H9 (cell line): Measurements from ENCODE around the gene ZNF385B. TPM values are rescaled to one million over a fixed set of nuclear protein-coding genes. Genes with fewer than 3 reads are reported as not detected.

Source experiments
- DNase-seq: peaks from one replicate; pipeline ENCODE4 v3.0.0-alpha.2; 2017
- H2AFZ ChIP-seq: one replicate; pipeline ENCODE4 v1.6.1; 2013; ENCODE audit warnings: mild to moderate bottlenecking, low read length, control low read depth, moderate library complexity
- H2AK5ac ChIP-seq: 2 replicates; pipeline ENCODE4 v1.6.1; 2013; ENCODE audit warnings: low read length, control low read depth, mixed read lengths; ENCODE audit not compliant: insufficient read length
- H2BK120ac ChIP-seq: one replicate; pipeline ENCODE4 v1.6.1; 2013; ENCODE audit warnings: low read depth, mild to moderate bottlenecking, low read length, control low read depth, inconsistent platforms; ENCODE audit not compliant: poor library complexity, severe bottlenecking
- H2BK12ac ChIP-seq: 2 replicates; pipeline ENCODE4 v1.6.1; 2013; ENCODE audit warnings: low read length, control low read depth, mixed read lengths, low read depth; ENCODE audit not compliant: insufficient read length
- H2BK15ac ChIP-seq: 2 replicates; pipeline ENCODE4 v1.6.1; 2013; ENCODE audit warnings: low read depth, low read length, control low read depth
- H2BK20ac ChIP-seq: one replicate; pipeline ENCODE4 v1.6.1; 2013; ENCODE audit warnings: low read depth, mild to moderate bottlenecking, low read length, control low read depth, inconsistent platforms; ENCODE audit not compliant: poor library complexity, severe bottlenecking
- H2BK5ac ChIP-seq: 2 replicates; pipeline ENCODE4 v1.6.1; 2013; ENCODE audit warnings: low read length, control low read depth, mixed read lengths; ENCODE audit not compliant: insufficient read length
- H3K14ac ChIP-seq: 2 replicates; pipeline ENCODE4 v1.6.1; 2013; ENCODE audit warnings: low read length, control low read depth; ENCODE audit not compliant: insufficient read depth
- H3K18ac ChIP-seq: 2 replicates; pipeline ENCODE4 v1.6.1; 2013; ENCODE audit warnings: low read depth, mild to moderate bottlenecking, mixed read lengths, low read length, control low read depth; ENCODE audit not compliant: insufficient read length
- H3K23ac ChIP-seq: 2 replicates; pipeline ENCODE4 v1.6.1; 2013; ENCODE audit warnings: low read length, control low read depth, mixed read lengths, low read depth; ENCODE audit not compliant: insufficient read length
- H3K23me2 ChIP-seq: 2 replicates; pipeline ENCODE4 v1.6.1; 2013; ENCODE audit warnings: low read depth, mild to moderate bottlenecking, mixed read lengths, low read length, control low read depth; ENCODE audit not compliant: insufficient read length, poor library complexity, severe bottlenecking
- H3K27ac ChIP-seq: 2 replicates; pipeline ENCODE4 v1.5.1; 2013; ENCODE audit warnings: low read length, control low read depth, mixed read lengths, low read depth; ENCODE audit not compliant: insufficient read length
- H3K27me3 ChIP-seq: 2 replicates; pipeline ENCODE4 v1.6.1; 2013; ENCODE audit warnings: low read length, control low read depth, inconsistent platforms; ENCODE audit not compliant: insufficient read depth
- H3K4ac ChIP-seq: 2 replicates; pipeline ENCODE4 v1.6.1; 2013; ENCODE audit warnings: low read depth, mild to moderate bottlenecking, control low read depth, inconsistent platforms, low read length, moderate library complexity
- H3K4me1 ChIP-seq: 2 replicates; pipeline ENCODE4 v1.6.1; 2013; ENCODE audit warnings: low read length, control low read depth, inconsistent platforms; ENCODE audit not compliant: insufficient read depth
- H3K4me2 ChIP-seq: 2 replicates; pipeline ENCODE4 v1.6.1; 2013; ENCODE audit warnings: low read length, control low read depth, mixed read lengths; ENCODE audit not compliant: insufficient read length, insufficient read depth
- H3K56ac ChIP-seq: 2 replicates; pipeline ENCODE4 v1.6.1; 2013; ENCODE audit warnings: low read depth, mild to moderate bottlenecking, mixed read lengths, low read length, control low read depth; ENCODE audit not compliant: insufficient read length
- H3K79me1 ChIP-seq: 2 replicates; pipeline ENCODE4 v1.6.1; 2013; ENCODE audit warnings: low read depth, mild to moderate bottlenecking, moderate library complexity, low read length, control low read depth, inconsistent platforms; ENCODE audit not compliant: insufficient read depth, poor library complexity, severe bottlenecking
- H3K79me2 ChIP-seq: 2 replicates; pipeline ENCODE4 v1.6.1; 2013; ENCODE audit warnings: low read length, control low read depth, inconsistent platforms; ENCODE audit not compliant: insufficient read depth
- H3K9ac ChIP-seq: 2 replicates; pipeline ENCODE4 v1.6.1; 2013; ENCODE audit warnings: low read length, control low read depth, mixed read lengths; ENCODE audit not compliant: insufficient read length; ENCODE audit errors: extremely low read depth
- H3K9me3 ChIP-seq: one replicate; pipeline ENCODE4 v1.6.1; 2013; ENCODE audit warnings: low read depth, low read length, inconsistent platforms; ENCODE audit not compliant: control insufficient read depth
- H3T11ph ChIP-seq: one replicate; pipeline ENCODE4 v1.6.1; 2013; ENCODE audit warnings: mild to moderate bottlenecking, low read length, control low read depth, inconsistent platforms
- H4K20me1 ChIP-seq: one replicate; pipeline ENCODE4 v1.6.1; 2013; ENCODE audit not compliant: control insufficient read depth, insufficient read length, insufficient read depth
- H4K5ac ChIP-seq: 2 replicates; pipeline ENCODE4 v1.6.1; 2013; ENCODE audit warnings: low read depth, mild to moderate bottlenecking, mixed read lengths, low read length, control low read depth; ENCODE audit not compliant: insufficient read length
- H4K8ac ChIP-seq: replicated peaks from 2 replicates; pipeline ENCODE4 v1.6.1; 2013; ENCODE audit warnings: low read length, control low read depth, mixed read lengths, low read depth; ENCODE audit not compliant: insufficient read length
- H4K91ac ChIP-seq: 2 replicates; pipeline ENCODE4 v1.6.1; 2013; ENCODE audit warnings: low read depth, mild to moderate bottlenecking, moderate library complexity, mixed read lengths, low read length, control low read depth; ENCODE audit not compliant: insufficient read length
- H3K27ac Mint-ChIP-seq, 3 experiments: 2 replicates in 2 of 3; 3 replicates in 1 of 3; pipeline ENCODE4 v1.8.0; 2020 to 2021; ENCODE audit warnings: mixed read lengths in 3 of 3, mild to moderate bottlenecking in 1 of 3, moderate library complexity in 1 of 3
- H3K27me3 Mint-ChIP-seq: 2 replicates; pipeline ENCODE4 v1.8.0; 2021; ENCODE audit warnings: low read depth, mild to moderate bottlenecking, moderate library complexity, mixed read lengths
- H3K36me3 Mint-ChIP-seq, 3 experiments: 2 replicates in 2 of 3; 3 replicates in 1 of 3; pipeline ENCODE4 v1.8.0; 2020 to 2021; ENCODE audit warnings: low read depth in 3 of 3, mixed read lengths in 3 of 3; ENCODE audit not compliant: insufficient read depth in 1 of 3
- H3K4me1 Mint-ChIP-seq, 2 experiments: 2 replicates each; pipeline ENCODE4 v1.8.0; 2020; ENCODE audit warnings: mixed read lengths in 2 of 2
- H3K4me3 Mint-ChIP-seq, 2 experiments: 2 replicates in 1 of 2; 3 replicates in 1 of 2; pipeline ENCODE4 v1.8.0; 2020 to 2021; ENCODE audit warnings: mild to moderate bottlenecking in 2 of 2, mixed read lengths in 2 of 2, moderate library complexity in 1 of 2
- H3K9me3 Mint-ChIP-seq, 2 experiments: 2 replicates in 1 of 2; 3 replicates in 1 of 2; pipeline ENCODE4 v1.8.0; 2020; ENCODE audit warnings: mild to moderate bottlenecking in 2 of 2, mixed read lengths in 2 of 2, moderate library complexity in 1 of 2
- WGBS: extraction: QIAGEN DNeasy Blood & Tissue Kit; methylation state at CpG from one replicate; pipeline ENCODE4 v1.1.7; 2013; ENCODE audit warnings: missing lambda C conversion rate, low lambda C conversion rate, mixed read lengths; ENCODE audit not compliant: insufficient read length; ENCODE audit errors: extremely low coverage; 5-methylcytosine and 5-hydroxymethylcytosine counted together
- total RNA-seq: library from RNA; stranded (reverse); gene quantifications from 2 replicates; pipeline ENCODE4 v1.2.1, GENCODE V29; 2021
- TF ChIP-seq, protein P1 (sequence below): fragments of 200-600 bp; sonication (generic); conservative IDR thresholded peaks from 3 replicates; pipeline ENCODE4 v1.8.0; 2021; ENCODE audit warnings: antibody characterized with exemption, mild to moderate bottlenecking

The ZNF385B gene
- total RNA-seq, 1 experiment from 2014 or later, result 2.1 TPM

DNA sequence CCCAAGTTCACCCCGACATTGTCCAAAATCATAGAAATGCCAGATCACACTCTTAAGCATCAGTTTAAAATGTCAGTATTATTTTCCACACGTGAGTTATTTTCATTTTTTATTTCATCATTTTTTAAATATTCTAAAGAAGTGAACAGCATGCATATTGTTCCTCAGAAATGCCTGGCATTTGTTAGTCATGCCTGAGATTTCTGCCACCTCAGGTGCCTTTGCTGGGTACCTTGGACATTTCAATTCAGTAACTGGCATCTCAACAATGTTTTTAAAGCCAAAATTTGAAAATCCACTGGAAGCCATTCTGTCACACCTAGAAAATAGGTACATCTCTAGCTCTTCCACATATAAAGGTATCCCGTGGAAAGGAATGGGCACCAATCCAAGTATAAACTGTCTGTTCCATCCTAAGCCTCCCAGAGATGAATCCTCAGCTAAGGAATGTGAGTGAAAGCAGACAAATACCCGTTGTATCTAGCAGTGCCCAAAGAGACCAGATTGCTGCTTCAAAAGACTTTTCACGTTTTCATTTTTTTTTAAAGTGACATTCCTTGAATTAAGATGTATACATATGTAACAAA is 159.8 kb downstream of the ZNF385B start:
- no peaks in the 10 kb centered on the region for H3K9me3 Mint-ChIP-seq
- Histone ChIP-seq H4K8ac (no peak overlapping the region), H2BK20ac (no peak overlapping the region), H3K4ac (no peak overlapping the region), H3K14ac (no peak overlapping the region), H3K18ac (no peak overlapping the region), H3K4me1 (no peaks in the 10 kb centered on the region), H3K79me2 (no peaks in the 10 kb centered on the region), H4K5ac (no peak overlapping the region), H4K20me1 (no peaks in the 10 kb centered on the region), H3K27me3 (no peaks in the 10 kb centered on the region), H3K9ac (no peak overlapping the region), H3K4me2 (no peak overlapping the region), H3K79me1 (no peaks in the 10 kb centered on the region), H3T11ph (no peak overlapping the region), H4K91ac (no peak overlapping the region), H2BK12ac (no peak overlapping the region), H2AK5ac (no peak overlapping the region), H2AFZ (no peak overlapping the region), H3K56ac (no peak overlapping the region), H2BK5ac (no peak overlapping the region), H3K23me2 (no peaks in the 10 kb centered on the region), H3K27ac (no peak overlapping the region), H2BK15ac (no peak overlapping the region), H3K9me3 (no peaks in the 10 kb centered on the region), H3K23ac (no peak overlapping the region), H2BK120ac (no peak overlapping the region)
- H3K27ac Mint-ChIP-seq, result no peak overlapping the region
- no peaks in the 10 kb centered on the region for H3K27me3 Mint-ChIP-seq
- H3K36me3 Mint-ChIP-seq, result no peaks in the 10 kb centered on the region
- H3K4me1 Mint-ChIP-seq, result no peaks in the 10 kb centered on the region
- no peak overlapping the region for H3K4me3 Mint-ChIP-seq
- TF ChIP-seq, protein P1, sequence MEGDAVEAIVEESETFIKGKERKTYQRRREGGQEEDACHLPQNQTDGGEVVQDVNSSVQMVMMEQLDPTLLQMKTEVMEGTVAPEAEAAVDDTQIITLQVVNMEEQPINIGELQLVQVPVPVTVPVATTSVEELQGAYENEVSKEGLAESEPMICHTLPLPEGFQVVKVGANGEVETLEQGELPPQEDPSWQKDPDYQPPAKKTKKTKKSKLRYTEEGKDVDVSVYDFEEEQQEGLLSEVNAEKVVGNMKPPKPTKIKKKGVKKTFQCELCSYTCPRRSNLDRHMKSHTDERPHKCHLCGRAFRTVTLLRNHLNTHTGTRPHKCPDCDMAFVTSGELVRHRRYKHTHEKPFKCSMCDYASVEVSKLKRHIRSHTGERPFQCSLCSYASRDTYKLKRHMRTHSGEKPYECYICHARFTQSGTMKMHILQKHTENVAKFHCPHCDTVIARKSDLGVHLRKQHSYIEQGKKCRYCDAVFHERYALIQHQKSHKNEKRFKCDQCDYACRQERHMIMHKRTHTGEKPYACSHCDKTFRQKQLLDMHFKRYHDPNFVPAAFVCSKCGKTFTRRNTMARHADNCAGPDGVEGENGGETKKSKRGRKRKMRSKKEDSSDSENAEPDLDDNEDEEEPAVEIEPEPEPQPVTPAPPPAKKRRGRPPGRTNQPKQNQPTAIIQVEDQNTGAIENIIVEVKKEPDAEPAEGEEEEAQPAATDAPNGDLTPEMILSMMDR, result no peak
- WGBS, result no CpG with 5 or more reads among the region's 5 CpGs
- DNase-seq, result no peak
